ENCODE data around the gene COL8A2. TPM values are rescaled to one million over a fixed set of nuclear protein-coding genes. Genes with fewer than 3 reads are reported as not detected.

COL8A2 gene
- total RNA-seq, 2 donors from 2014 or later = 41.6 to 126 TPM

GRCh38 chr1:36094621-36095061, 30.4 kb downstream of the COL8A2 start:
- H3K27ac ChIP-seq = no peak overlapping the region
- no peak for TF ChIP-seq CTCF (IDR thresholded peaks at IDR 0.05)
- ATAC-seq (ENCODE audit: insufficient number of reproducible peaks, low FRiP score, low read depth) (no peak), DNase-seq (ENCODE audit: low spot score) (no peak)
- no peak overlapping the region for H3K4me3 ChIP-seq
- peaks cover 34% of the 10 kb centered on the region for H3K36me3 ChIP-seq
- no peaks in the 10 kb centered on the region for H3K27me3 ChIP-seq (replicated peaks; ENCODE audit: insufficient read depth)
- peaks cover 2 to 22% of the 10 kb centered on the region in 2 donors for H3K4me1 ChIP-seq (ENCODE audit: control insufficient read depth in 1 of 2, low read depth in 2 of 2)
- H3K9me3 ChIP-seq = no peaks in the 10 kb centered on the region

- H3K36me3 ChIP-seq = peaks cover 34% of the 10 kb centered on the region
- no peak overlapping the region for H3K4me3 ChIP-seq
- no peak overlapping the region for H3K27ac ChIP-seq
- no peak for ATAC-seq (ENCODE audit: insufficient number of reproducible peaks, low FRiP score, low read depth)
- no peak for TF ChIP-seq CTCF (IDR thresholded peaks at IDR 0.05)
- H3K4me1 ChIP-seq (ENCODE audit: control insufficient read depth in 1 of 2, low read depth in 2 of 2) = peaks cover 4 to 27% of the 10 kb centered on the region in 2 donors
- no peaks in the 10 kb centered on the region for H3K9me3 ChIP-seq
- H3K27me3 ChIP-seq (replicated peaks; ENCODE audit: insufficient read depth) = no peaks in the 10 kb centered on the region
- no peak for DNase-seq (ENCODE audit: low spot score)
Measured at GRCh38 chr1:36093929-36094328, 31.1 kb downstream of the COL8A2 start.

- ATAC-seq (ENCODE audit: insufficient number of reproducible peaks, low FRiP score, low read depth) = no peak
- H3K27me3 ChIP-seq (replicated peaks; ENCODE audit: insufficient read depth) = no peaks in the 10 kb centered on the region
- no peak for TF ChIP-seq CTCF (IDR thresholded peaks at IDR 0.05)
- peaks cover 34% of the 10 kb centered on the region for H3K36me3 ChIP-seq
- no peak overlapping the region for H3K4me3 ChIP-seq
- H3K27ac ChIP-seq = no peak overlapping the region
- H3K4me1 ChIP-seq (ENCODE audit: control insufficient read depth in 1 of 2, low read depth in 2 of 2) = peaks cover 6 to 30% of the 10 kb centered on the region in 2 donors
- H3K9me3 ChIP-seq = no peaks in the 10 kb centered on the region
- no peak for DNase-seq (ENCODE audit: low spot score)
Measured at GRCh38 chr1:36093226-36093625, 31.8 kb downstream of the COL8A2 start.

GRCh38 chr1:36092798-36093185, 32.2 kb downstream of the COL8A2 start:
- Histone ChIP-seq H3K4me1 (ENCODE audit: control insufficient read depth in 1 of 2, low read depth in 2 of 2) (peaks cover 6 to 32% of the 10 kb centered on the region in 2 donors), H3K9me3 (no peaks in the 10 kb centered on the region), H3K4me3 (no peak overlapping the region), H3K36me3 (peaks cover 34% of the 10 kb centered on the region), H3K27ac (no peak overlapping the region), H3K27me3 (replicated peaks; ENCODE audit: insufficient read depth) (no peaks in the 10 kb centered on the region)
- DNase-seq (ENCODE audit: low spot score) (no peak), ATAC-seq (ENCODE audit: insufficient number of reproducible peaks, low FRiP score, low read depth) (no peak)
- no peak for TF ChIP-seq CTCF (IDR thresholded peaks at IDR 0.05)

GRCh38 chr1:36092166-36092797, 32.7 kb downstream of the COL8A2 start:
- no peak for DNase-seq (ENCODE audit: low spot score)
- peaks cover 6 to 32% of the 10 kb centered on the region in 2 donors for H3K4me1 ChIP-seq (ENCODE audit: control insufficient read depth in 1 of 2, low read depth in 2 of 2)
- no peak overlapping the region for H3K27ac ChIP-seq

More at GRCh38 chr1:36092166-36092797, 32.7 kb downstream of the COL8A2 start:
- no peaks in the 10 kb centered on the region for H3K27me3 ChIP-seq (replicated peaks; ENCODE audit: insufficient read depth)
- no peak for TF ChIP-seq CTCF (IDR thresholded peaks at IDR 0.05)
- ATAC-seq (ENCODE audit: insufficient number of reproducible peaks, low FRiP score, low read depth) = no peak
- peaks cover 34% of the 10 kb centered on the region for H3K36me3 ChIP-seq
- no peaks in the 10 kb centered on the region for H3K9me3 ChIP-seq
- no peak overlapping the region for H3K4me3 ChIP-seq
